ENCODE data around the gene LINGO1.

Gene LINGO1

DNA sequence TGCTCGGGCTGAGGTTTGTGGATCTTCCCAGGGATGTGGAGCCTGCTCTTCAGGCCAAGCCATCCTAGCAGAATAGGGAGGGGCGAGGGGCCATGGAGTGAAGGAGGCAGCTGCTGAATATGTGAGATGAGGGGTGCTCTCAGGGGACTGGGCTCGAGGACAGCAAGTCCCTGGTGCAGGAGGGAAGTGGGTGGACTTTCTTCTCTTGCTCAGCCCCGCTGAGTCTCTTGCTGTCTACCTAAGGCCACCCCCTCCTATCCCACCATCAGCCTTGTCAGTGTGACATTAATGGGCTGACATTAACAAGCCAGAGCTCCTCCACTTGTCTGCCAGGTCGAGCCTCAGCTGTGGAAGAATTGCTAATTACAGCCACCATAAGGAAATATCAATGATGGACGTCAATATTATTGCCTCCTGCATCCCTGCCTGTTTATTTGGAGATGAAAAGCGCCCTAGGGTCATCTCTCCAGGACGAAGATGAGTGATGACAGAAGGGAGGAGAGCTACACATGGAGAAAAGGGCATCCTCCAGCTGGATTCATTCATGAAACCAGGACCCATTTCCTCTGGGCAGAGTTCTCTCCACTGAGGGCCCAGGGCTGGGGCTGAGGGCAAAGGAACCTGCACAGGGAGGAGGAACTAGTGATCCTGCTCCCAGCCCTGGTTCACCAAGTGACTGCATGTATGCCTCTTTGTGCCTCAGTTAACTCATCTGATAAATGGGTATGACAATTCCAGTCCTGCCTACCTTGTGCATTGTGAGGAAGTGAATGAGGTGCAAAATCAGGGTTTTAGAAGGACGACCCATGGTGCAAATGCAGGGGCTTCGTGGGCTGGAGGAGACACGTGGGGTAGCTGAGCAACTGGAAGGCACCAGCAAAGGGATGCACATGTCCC, 34.9 kb upstream of the LINGO1 start:
- H3K4me2 ChIP-seq (ENCODE audit: insufficient read depth, low read length, poor library complexity, severe bottlenecking), result no peak overlapping the region
- no peak overlapping the region for H2BK5ac ChIP-seq (ENCODE audit: low read length)
- no peak overlapping the region for H3K4me3 ChIP-seq (ENCODE audit: low read length in 2 of 2)
- H4K91ac ChIP-seq (ENCODE audit: low read depth, low read length, poor library complexity), result no peak overlapping the region
- H3K14ac ChIP-seq (ENCODE audit: low read length), result peak overlapping the region; percentile 50
- H2BK15ac ChIP-seq (ENCODE audit: low read length), result peak overlapping the region; percentile 14
- peaks cover 0 to 1% of the 10 kb centered on the region in 2 donors for H3K9me3 ChIP-seq (replicated peaks in 1 of 2; ENCODE audit: control insufficient read depth in 2 of 2, insufficient read depth in 1 of 2, low read depth in 1 of 2, low read length in 2 of 2)
- H3K4me1 ChIP-seq (ENCODE audit: control insufficient read depth in 2 of 2, insufficient read depth in 1 of 2, low read depth in 1 of 2, low read length in 2 of 2), result peaks cover 9 to 18% of the 10 kb centered on the region in 2 donors
- peak overlapping the region; percentile 58 for H3K18ac ChIP-seq (ENCODE audit: low read length)
- H3K23ac ChIP-seq (ENCODE audit: low read depth, low read length, poor library complexity), result peak overlapping the region; percentile 16
- no peaks in the 10 kb centered on the region for H3K36me3 ChIP-seq (replicated peaks in 1 of 2; ENCODE audit: control insufficient read depth in 2 of 2, insufficient read depth in 2 of 2, low read length in 2 of 2)
- H2AK5ac ChIP-seq (ENCODE audit: low read depth, low read length), result peak overlapping the region; percentile 40
- no peak overlapping the region for H3K4ac ChIP-seq (ENCODE audit: low read length)
- no peak overlapping the region for H2BK12ac ChIP-seq (ENCODE audit: low read length)
- H3K9ac ChIP-seq (ENCODE audit: low read depth, low read length, poor library complexity), result no peak overlapping the region
- H3K27me3 ChIP-seq (ENCODE audit: control insufficient read depth in 3 of 3, insufficient read depth in 3 of 3, low read depth in 1 of 3, low read length in 3 of 3), result peaks cover 0 to 76% (median 0%) of the 10 kb centered on the region in 3 experiments
- no peak overlapping the region for H4K8ac ChIP-seq (ENCODE audit: low read depth, low read length)
- H3K27ac ChIP-seq (replicated peaks; ENCODE audit: low read length), result no peak overlapping the region
- WGBS, 2 donors (ENCODE audit: extremely low coverage in 2 of 2, insufficient read length in 2 of 2, insufficient replicate concordance in 1 of 2), result no CpG with 5 or more reads among the region's 11 CpGs
- H2AFZ ChIP-seq (ENCODE audit: low read length), result no peak overlapping the region
- no peak for DNase-seq (ENCODE audit: low spot score)
- H3K79me1 ChIP-seq (ENCODE audit: low read depth, low read length), result no peaks in the 10 kb centered on the region
- no peak overlapping the region for H2BK120ac ChIP-seq (ENCODE audit: low read depth, low read length)

DNA sequence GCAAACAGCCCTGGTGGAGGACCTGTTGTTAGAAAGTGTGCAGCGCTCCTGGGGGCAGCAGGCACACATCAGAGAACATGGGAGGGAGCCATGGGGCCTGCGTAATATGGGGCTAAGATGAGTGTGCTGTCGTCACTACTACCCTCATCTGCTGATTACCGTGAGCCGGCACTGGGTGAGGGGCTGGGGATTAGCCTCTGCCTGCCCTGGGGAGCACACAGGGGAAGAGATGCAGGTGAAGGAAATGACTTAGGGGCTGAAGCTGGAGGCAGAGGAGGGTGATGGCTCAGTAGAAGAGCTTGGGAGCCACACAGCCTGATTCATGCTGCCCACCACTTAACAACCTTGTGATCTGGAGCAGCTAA, 33.6 kb upstream of the LINGO1 start:
- Histone ChIP-seq H3K4me2 (ENCODE audit: insufficient read depth, low read length, poor library complexity, severe bottlenecking) (no peak overlapping the region), H3K79me1 (ENCODE audit: low read depth, low read length) (no peaks in the 10 kb centered on the region), H2BK12ac (ENCODE audit: low read length) (no peak overlapping the region), H4K91ac (ENCODE audit: low read depth, low read length, poor library complexity) (no peak overlapping the region), H2AK5ac (ENCODE audit: low read depth, low read length) (no peak overlapping the region), H3K18ac (ENCODE audit: low read length) (no peak overlapping the region), H3K4me3 (ENCODE audit: low read length in 2 of 2) (no peak overlapping the region), H2BK15ac (ENCODE audit: low read length) (no peak overlapping the region), H3K27ac (replicated peaks; ENCODE audit: low read length) (no peak overlapping the region), H3K23ac (ENCODE audit: low read depth, low read length, poor library complexity) (no peak overlapping the region), H3K4ac (ENCODE audit: low read length) (no peak overlapping the region), H3K4me1 (ENCODE audit: control insufficient read depth in 2 of 2, insufficient read depth in 1 of 2, low read depth in 1 of 2, low read length in 2 of 2) (peaks cover 9 to 15% of the 10 kb centered on the region in 2 donors), H3K9me3 (replicated peaks in 1 of 2; ENCODE audit: control insufficient read depth in 2 of 2, insufficient read depth in 1 of 2, low read depth in 1 of 2, low read length in 2 of 2) (no peaks in the 10 kb centered on the region), H2BK120ac (ENCODE audit: low read depth, low read length) (no peak overlapping the region), H2BK5ac (ENCODE audit: low read length) (no peak overlapping the region), H4K8ac (ENCODE audit: low read depth, low read length) (no peak overlapping the region), H3K9ac (ENCODE audit: low read depth, low read length, poor library complexity) (no peak overlapping the region), H2AFZ (ENCODE audit: low read length) (no peak overlapping the region), H3K36me3 (replicated peaks in 1 of 2; ENCODE audit: control insufficient read depth in 2 of 2, insufficient read depth in 2 of 2, low read length in 2 of 2) (no peaks in the 10 kb centered on the region), H3K14ac (ENCODE audit: low read length) (no peak overlapping the region), H3K27me3 (ENCODE audit: control insufficient read depth in 3 of 3, insufficient read depth in 3 of 3, low read depth in 1 of 3, low read length in 3 of 3) (peaks cover 0 to 71% (median 0%) of the 10 kb centered on the region in 3 experiments)
- no peak for DNase-seq (ENCODE audit: low spot score)
- no CpG with 5 or more reads among the region's 5 CpGs for WGBS, 2 donors (ENCODE audit: extremely low coverage in 2 of 2, insufficient read length in 2 of 2, insufficient replicate concordance in 1 of 2)

DNA sequence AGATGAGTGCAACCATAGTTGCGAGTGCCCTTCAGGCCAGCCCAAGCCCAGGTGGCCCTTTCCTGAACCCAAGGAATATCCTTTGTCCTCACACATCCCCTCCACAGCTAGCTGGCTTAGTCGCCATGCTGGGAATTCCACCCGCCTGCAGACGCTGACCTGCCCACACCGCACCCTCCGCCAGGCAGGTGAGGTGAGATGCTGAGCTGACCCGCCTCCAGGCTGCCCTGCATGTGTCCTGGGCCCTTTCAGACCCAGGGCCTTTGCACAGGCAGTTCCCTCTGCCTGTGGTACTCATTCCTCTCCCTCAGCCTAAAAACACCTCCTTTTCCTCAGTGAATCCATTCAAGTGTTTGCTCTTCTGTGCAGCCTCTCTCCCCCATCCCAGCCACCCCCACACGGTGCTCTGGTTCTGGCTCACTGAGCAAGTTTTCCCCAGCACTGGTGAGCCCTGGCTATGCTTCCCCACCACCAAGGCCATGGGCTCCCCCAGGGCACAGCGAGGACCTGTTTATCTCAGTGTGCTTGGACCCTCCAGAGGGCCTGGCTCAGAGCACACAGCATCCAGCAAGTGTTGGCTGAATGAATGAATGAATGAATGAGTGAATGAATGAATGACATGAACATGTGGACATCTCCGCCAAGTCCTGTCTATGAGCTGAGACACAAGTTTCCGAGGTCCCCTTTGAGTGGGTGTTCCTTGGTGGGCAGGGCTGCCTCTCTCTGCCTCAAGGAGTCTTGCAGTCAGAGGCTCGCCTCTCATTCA, 33.0 kb upstream of the LINGO1 start:
- H4K8ac ChIP-seq (ENCODE audit: low read depth, low read length), result no peak overlapping the region
- no peak overlapping the region for H3K9ac ChIP-seq (ENCODE audit: low read depth, low read length, poor library complexity)
- no peak overlapping the region for H2BK12ac ChIP-seq (ENCODE audit: low read length)
- H2BK5ac ChIP-seq (ENCODE audit: low read length), result no peak overlapping the region
- H3K4ac ChIP-seq (ENCODE audit: low read length), result no peak overlapping the region
- H3K36me3 ChIP-seq (replicated peaks in 1 of 2; ENCODE audit: control insufficient read depth in 2 of 2, insufficient read depth in 2 of 2, low read length in 2 of 2), result no peaks in the 10 kb centered on the region
- no peak overlapping the region for H3K27ac ChIP-seq (replicated peaks; ENCODE audit: low read length)
- H3K79me1 ChIP-seq (ENCODE audit: low read depth, low read length), result no peaks in the 10 kb centered on the region
- DNase-seq (ENCODE audit: low spot score), result no peak
- no peak overlapping the region for H3K14ac ChIP-seq (ENCODE audit: low read length)
- H2AFZ ChIP-seq (ENCODE audit: low read length), result no peak overlapping the region
- H3K9me3 ChIP-seq (replicated peaks in 1 of 2; ENCODE audit: control insufficient read depth in 2 of 2, insufficient read depth in 1 of 2, low read depth in 1 of 2, low read length in 2 of 2), result no peaks in the 10 kb centered on the region
- no peak overlapping the region for H2BK120ac ChIP-seq (ENCODE audit: low read depth, low read length)
- no CpG with 5 or more reads among the region's 12 CpGs for WGBS, 2 donors (ENCODE audit: extremely low coverage in 2 of 2, insufficient read length in 2 of 2, insufficient replicate concordance in 1 of 2)
- no peak overlapping the region for H3K23ac ChIP-seq (ENCODE audit: low read depth, low read length, poor library complexity)
- no peak overlapping the region for H4K91ac ChIP-seq (ENCODE audit: low read depth, low read length, poor library complexity)
- H3K27me3 ChIP-seq (ENCODE audit: control insufficient read depth in 3 of 3, insufficient read depth in 3 of 3, low read depth in 1 of 3, low read length in 3 of 3), result peaks cover 0 to 68% (median 0%) of the 10 kb centered on the region in 3 experiments
- H3K18ac ChIP-seq (ENCODE audit: low read length), result peak overlapping the region; percentile 32
- no peak overlapping the region for H3K4me2 ChIP-seq (ENCODE audit: insufficient read depth, low read length, poor library complexity, severe bottlenecking)
- no peak overlapping the region for H2AK5ac ChIP-seq (ENCODE audit: low read depth, low read length)
- peaks cover 9 to 15% of the 10 kb centered on the region in 2 donors for H3K4me1 ChIP-seq (ENCODE audit: control insufficient read depth in 2 of 2, insufficient read depth in 1 of 2, low read depth in 1 of 2, low read length in 2 of 2)
- no peak overlapping the region for H2BK15ac ChIP-seq (ENCODE audit: low read length)
- H3K4me3 ChIP-seq (ENCODE audit: low read length in 2 of 2), result no peak overlapping the region

DNA sequence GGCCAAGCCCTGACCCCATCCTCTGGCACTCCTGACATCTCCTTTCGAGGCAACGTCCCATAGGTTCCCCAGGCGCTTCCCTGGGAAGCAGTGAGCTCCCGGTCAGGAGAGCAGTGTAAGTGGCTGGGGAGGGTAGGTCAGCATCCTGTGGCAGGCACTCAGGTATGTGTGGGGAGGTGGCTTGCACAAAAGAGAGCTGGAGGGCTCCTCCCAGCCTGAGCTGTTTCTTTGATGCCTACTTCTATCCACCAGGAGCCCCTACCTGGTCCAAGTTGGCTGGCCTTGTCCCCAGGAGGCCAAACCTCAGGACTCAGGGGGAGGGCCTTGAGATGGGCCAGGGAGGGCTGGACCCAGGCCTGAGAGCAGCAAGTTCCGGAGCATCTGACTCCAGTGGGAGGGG, 31.7 kb upstream of the LINGO1 start:
- no peak for DNase-seq (ENCODE audit: low spot score)
- H2BK15ac ChIP-seq (ENCODE audit: low read length), result no peak overlapping the region
- no peak overlapping the region for H2BK120ac ChIP-seq (ENCODE audit: low read depth, low read length)
- H3K14ac ChIP-seq (ENCODE audit: low read length), result peak overlapping the region; percentile 12
- peak overlapping the region; percentile 40 for H3K18ac ChIP-seq (ENCODE audit: low read length)
- H3K36me3 ChIP-seq (replicated peaks in 1 of 2; ENCODE audit: control insufficient read depth in 2 of 2, insufficient read depth in 2 of 2, low read length in 2 of 2), result no peaks in the 10 kb centered on the region
- no peak overlapping the region for H2BK12ac ChIP-seq (ENCODE audit: low read length)
- peaks cover 0 to 64% (median 0%) of the 10 kb centered on the region in 3 experiments for H3K27me3 ChIP-seq (ENCODE audit: control insufficient read depth in 3 of 3, insufficient read depth in 3 of 3, low read depth in 1 of 3, low read length in 3 of 3)
- no peak overlapping the region for H3K27ac ChIP-seq (replicated peaks; ENCODE audit: low read length)
- H3K4me2 ChIP-seq (ENCODE audit: insufficient read depth, low read length, poor library complexity, severe bottlenecking), result no peak overlapping the region
- no peak overlapping the region for H4K91ac ChIP-seq (ENCODE audit: low read depth, low read length, poor library complexity)
- no peak overlapping the region for H2AFZ ChIP-seq (ENCODE audit: low read length)
- H3K9me3 ChIP-seq (replicated peaks in 1 of 2; ENCODE audit: control insufficient read depth in 2 of 2, insufficient read depth in 1 of 2, low read depth in 1 of 2, low read length in 2 of 2), result no peaks in the 10 kb centered on the region
- H2AK5ac ChIP-seq (ENCODE audit: low read depth, low read length), result peak overlapping the region; percentile 66
- no CpG with 5 or more reads among the region's 5 CpGs for WGBS, 2 donors (ENCODE audit: extremely low coverage in 2 of 2, insufficient read length in 2 of 2, insufficient replicate concordance in 1 of 2)
- no peak overlapping the region for H2BK5ac ChIP-seq (ENCODE audit: low read length)
- H3K4me1 ChIP-seq (ENCODE audit: control insufficient read depth in 2 of 2, insufficient read depth in 1 of 2, low read depth in 1 of 2, low read length in 2 of 2), result peaks cover 9 to 15% of the 10 kb centered on the region in 2 donors
- H3K4me3 ChIP-seq (ENCODE audit: low read length in 2 of 2), result no peak overlapping the region
- no peak overlapping the region for H3K9ac ChIP-seq (ENCODE audit: low read depth, low read length, poor library complexity)
- no peak overlapping the region for H3K4ac ChIP-seq (ENCODE audit: low read length)
- H4K8ac ChIP-seq (ENCODE audit: low read depth, low read length), result no peak overlapping the region
- no peak overlapping the region for H3K23ac ChIP-seq (ENCODE audit: low read depth, low read length, poor library complexity)
- H3K79me1 ChIP-seq (ENCODE audit: low read depth, low read length), result no peaks in the 10 kb centered on the region

All from neuronal stem cell (in vitro differentiated cells).